ENCODE data around the gene PTPN6. TPM values are rescaled to one million over a fixed set of nuclear protein-coding genes. Genes with fewer than 3 reads are reported as not detected.

The PTPN6 gene
- polyA plus RNA-seq, 1 donor from 2014 or later: not detected

- H3K27me3 ChIP-seq (ENCODE audit: insufficient read depth, low read depth, low read length): no peaks in the 10 kb centered on the region
- no peaks in the 10 kb centered on the region for H4K20me1 ChIP-seq (ENCODE audit: insufficient read depth)
- H3K27ac ChIP-seq (ENCODE audit: low read length): no peak overlapping the region
- no peak overlapping the region for H3K4me2 ChIP-seq (ENCODE audit: low read length)
- TF ChIP-seq TAF1 (IDR thresholded peaks at IDR 0.05; ENCODE audit: low read depth): no peak
- no peak for TF ChIP-seq EP300 (conservative IDR thresholded peaks at IDR 0.05; ENCODE audit: poor library complexity, severe bottlenecking)
- no peak for TF ChIP-seq POLR2AphosphoS5 (IDR thresholded peaks at IDR 0.05)
- H3K36me3 ChIP-seq (ENCODE audit: insufficient read depth, low read length): no peaks in the 10 kb centered on the region
- H3K4me3 ChIP-seq (ENCODE audit: low read length): no peak overlapping the region
- H3K9ac ChIP-seq (ENCODE audit: low read length): no peak overlapping the region
- no peaks in the 10 kb centered on the region for H3K9me3 ChIP-seq (ENCODE audit: low read length)
- no peaks in the 10 kb centered on the region for H3K9me2 ChIP-seq (ENCODE audit: insufficient read depth, low read length)
- no peak overlapping the region for H2AFZ ChIP-seq (ENCODE audit: low read depth, low read length)
- no peaks in the 10 kb centered on the region for H3F3A ChIP-seq (ENCODE audit: insufficient read depth, low read length, poor library complexity, severe bottlenecking)
- H3K79me2 ChIP-seq (replicated peaks; ENCODE audit: insufficient read depth, low read length): peaks cover 21% of the 10 kb centered on the region
Measured at GRCh38 chr12:6966351-6966750, 15.2 kb downstream of the PTPN6 start.

GRCh38 chr12:6967651-6968100, 16.5 kb downstream of the PTPN6 start:
- H3K9me2 ChIP-seq (ENCODE audit: insufficient read depth, low read length): no peaks in the 10 kb centered on the region
- H3K36me3 ChIP-seq (ENCODE audit: insufficient read depth, low read length): no peaks in the 10 kb centered on the region
- H2AFZ ChIP-seq (ENCODE audit: low read depth, low read length): no peak overlapping the region
- H3K4me3 ChIP-seq (ENCODE audit: low read length): no peak overlapping the region
- peaks cover 34% of the 10 kb centered on the region for H3K79me2 ChIP-seq (replicated peaks; ENCODE audit: insufficient read depth, low read length)
- no peak for TF ChIP-seq TAF1 (IDR thresholded peaks at IDR 0.05; ENCODE audit: low read depth)
- TF ChIP-seq MXI1 (conservative IDR thresholded peaks at IDR 0.05; ENCODE audit: poor library complexity, severe bottlenecking): no peak
- no peaks in the 10 kb centered on the region for H3K27me3 ChIP-seq (ENCODE audit: insufficient read depth, low read depth, low read length)
- no peak overlapping the region for H3K4me2 ChIP-seq (ENCODE audit: low read length)
- H3K9ac ChIP-seq (ENCODE audit: low read length): no peak overlapping the region
- H4K20me1 ChIP-seq (ENCODE audit: insufficient read depth): no peaks in the 10 kb centered on the region
- no peaks in the 10 kb centered on the region for H3F3A ChIP-seq (ENCODE audit: insufficient read depth, low read length, poor library complexity, severe bottlenecking)
- no peak overlapping the region for H3K27ac ChIP-seq (ENCODE audit: low read length)
- H3K9me3 ChIP-seq (ENCODE audit: low read length): no peaks in the 10 kb centered on the region

GRCh38 chr12:6968426-6968825, 17.3 kb downstream of the PTPN6 start:
- Histone ChIP-seq H3K27ac (ENCODE audit: low read length) (no peak overlapping the region), H4K20me1 (ENCODE audit: insufficient read depth) (no peaks in the 10 kb centered on the region), H3F3A (ENCODE audit: insufficient read depth, low read length, poor library complexity, severe bottlenecking) (no peaks in the 10 kb centered on the region), H3K9me2 (ENCODE audit: insufficient read depth, low read length) (no peaks in the 10 kb centered on the region), H3K36me3 (ENCODE audit: insufficient read depth, low read length) (no peaks in the 10 kb centered on the region), H3K79me2 (replicated peaks; ENCODE audit: insufficient read depth, low read length) (peaks cover 34% of the 10 kb centered on the region), H3K9me3 (ENCODE audit: low read length) (no peaks in the 10 kb centered on the region), H3K9ac (ENCODE audit: low read length) (no peak overlapping the region), H3K27me3 (ENCODE audit: insufficient read depth, low read depth, low read length) (no peaks in the 10 kb centered on the region), H2AFZ (ENCODE audit: low read depth, low read length) (no peak overlapping the region), H3K4me3 (ENCODE audit: low read length) (peak overlapping the region; percentile 99), H3K4me2 (ENCODE audit: low read length) (no peak overlapping the region)
- no peak for TF ChIP-seq CTCF (IDR thresholded peaks at IDR 0.05; ENCODE audit: poor library complexity, severe bottlenecking)
- no peak for TF ChIP-seq RAD21 (conservative IDR thresholded peaks at IDR 0.05)
- no peak for TF ChIP-seq REST (IDR thresholded peaks at IDR 0.05; ENCODE audit: borderline replicate concordance)
- no peak for TF ChIP-seq TAF1 (IDR thresholded peaks at IDR 0.05; ENCODE audit: low read depth)
- TF ChIP-seq MXI1 (conservative IDR thresholded peaks at IDR 0.05; ENCODE audit: poor library complexity, severe bottlenecking): no peak
- TF ChIP-seq SMC3 (conservative IDR thresholded peaks at IDR 0.05; ENCODE audit: poor library complexity): no peak
- no peak for TF ChIP-seq EP300 (conservative IDR thresholded peaks at IDR 0.05; ENCODE audit: poor library complexity, severe bottlenecking)
